Loucy (cell line): Measurements from ENCODE around the gene IL1R1.

Experiments used
- CTCF ChIP-seq: fragments of 200-600 bp; sonication (generic); conservative IDR thresholded peaks from 2 replicates; pipeline ENCODE4 v1.5.1; 2014; ENCODE audit warnings: mild to moderate bottlenecking, antibody characterized with exemption, low read length
- EZH2phosphoT487 ChIP-seq: fragments of 200-600 bp; IDR thresholded peaks from 2 replicates; pipeline ENCODE4 v1.6.1; 2018; ENCODE audit warnings: antibody characterized with exemption, mild to moderate bottlenecking, moderate library complexity, borderline replicate concordance

- TF ChIP-seq CTCF (no peak), EZH2phosphoT487 (no peak)
Measured at GRCh38 chr2:102143450-102143985, 972 bp downstream of the IL1R1 start.
